HG03095 (cell line): ENCODE data around the gene VIPR2.

ENCODE experiments used
- ATAC-seq: cut with Tn5 transposase; IDR thresholded peaks from one replicate; pipeline ENCODE4 v1.9.1; 2021; ENCODE audit warnings: moderate library complexity; ENCODE audit not compliant: unreplicated experiment

Gene VIPR2

GRCh38 chr7:159121476-159121875 is 23.2 kb downstream of the VIPR2 start:
- no peak for ATAC-seq

- ATAC-seq, result no peak
These were observed 23.6 kb downstream of the VIPR2 start for GRCh38 chr7:159121068-159121467.

- no peak for ATAC-seq
These were observed 24.1 kb downstream of the VIPR2 start for GRCh38 chr7:159120540-159120919.

GRCh38 chr7:159119851-159120539 is 24.7 kb downstream of the VIPR2 start:
- no peak for ATAC-seq

GRCh38 chr7:159119026-159119741 is 25.5 kb downstream of the VIPR2 start:
- no peak for ATAC-seq

- ATAC-seq, result no peak
These were observed 26.0 kb downstream of the VIPR2 start for GRCh38 chr7:159118623-159119022.

- ATAC-seq, result no peak
These were observed 26.5 kb downstream of the VIPR2 start for GRCh38 chr7:159118197-159118595.

GRCh38 chr7:159117366-159118196 is 27.1 kb downstream of the VIPR2 start:
- no peak for ATAC-seq

GRCh38 chr7:159116581-159117339 is 27.9 kb downstream of the VIPR2 start:
- no peak for ATAC-seq

GRCh38 chr7:159115601-159116501 is 28.8 kb downstream of the VIPR2 start:
- ATAC-seq, result no peak

- no peak for ATAC-seq
These were observed 29.7 kb downstream of the VIPR2 start for GRCh38 chr7:159114981-159115380.

- ATAC-seq, result no peak
These were observed 30.6 kb downstream of the VIPR2 start for GRCh38 chr7:159114096-159114495.

- ATAC-seq, result no peak
These were observed 31.6 kb downstream of the VIPR2 start for GRCh38 chr7:159113056-159113455.

GRCh38 chr7:159112136-159113011 is 32.3 kb downstream of the VIPR2 start:
- no peak for ATAC-seq

GRCh38 chr7:159109653-159110035 is 35.0 kb downstream of the VIPR2 start:
- ATAC-seq, result no peak

- ATAC-seq, result no peak
These were observed 35.6 kb downstream of the VIPR2 start for GRCh38 chr7:159108941-159109652.

GRCh38 chr7:159108491-159108890 is 36.2 kb downstream of the VIPR2 start:
- no peak for ATAC-seq

GRCh38 chr7:159107161-159107892 is 37.3 kb downstream of the VIPR2 start:
- no peak for ATAC-seq
